ENCODE results near the gene NCOA3.

NCOA3 gene

GRCh38 chr20:47675190-47676142, 173.8 kb downstream of the NCOA3 start:
- Histone ChIP-seq H3K27me3 (replicated peaks; ENCODE audit: control insufficient read depth, insufficient read depth, low read length) (no peaks in the 10 kb centered on the region), H3K4me3 (replicated peaks; ENCODE audit: low read depth, low read length) (no peak overlapping the region), H3K36me3 (ENCODE audit: control insufficient read depth, insufficient read depth, low read length) (no peaks in the 10 kb centered on the region)
- DNase-seq (ENCODE audit: extremely low read depth, insufficient read length): no peak
- no peak for TF ChIP-seq CTCF (IDR thresholded peaks at IDR 0.05; ENCODE audit: insufficient read depth, low read length, poor library complexity, severe bottlenecking)

- H3K36me3 ChIP-seq (ENCODE audit: control insufficient read depth, insufficient read depth, low read length): no peaks in the 10 kb centered on the region
These were observed 174.6 kb downstream of the NCOA3 start for GRCh38 chr20:47676219-47676721.

GRCh38 chr20:47676912-47677634, 175.4 kb downstream of the NCOA3 start:
- Histone ChIP-seq H3K36me3 (ENCODE audit: control insufficient read depth, insufficient read depth, low read length) (no peaks in the 10 kb centered on the region), H3K4me3 (replicated peaks; ENCODE audit: low read depth, low read length) (no peak overlapping the region), H3K27me3 (replicated peaks; ENCODE audit: control insufficient read depth, insufficient read depth, low read length) (no peaks in the 10 kb centered on the region)
- DNase-seq (ENCODE audit: extremely low read depth, insufficient read length): no peak
- TF ChIP-seq CTCF (IDR thresholded peaks at IDR 0.05; ENCODE audit: insufficient read depth, low read length, poor library complexity, severe bottlenecking): no peak

More at GRCh38 chr20:47676219-47676721, 174.6 kb downstream of the NCOA3 start:
- no peak for DNase-seq (ENCODE audit: extremely low read depth, insufficient read length)
- no peak overlapping the region for H3K4me3 ChIP-seq (replicated peaks; ENCODE audit: low read depth, low read length)
- no peak for TF ChIP-seq CTCF (IDR thresholded peaks at IDR 0.05; ENCODE audit: insufficient read depth, low read length, poor library complexity, severe bottlenecking)
- H3K27me3 ChIP-seq (replicated peaks; ENCODE audit: control insufficient read depth, insufficient read depth, low read length): no peaks in the 10 kb centered on the region

GRCh38 chr20:47677635-47678453, 176.2 kb downstream of the NCOA3 start:
- no peak overlapping the region for H3K4me3 ChIP-seq (replicated peaks; ENCODE audit: low read depth, low read length)
- TF ChIP-seq CTCF (IDR thresholded peaks at IDR 0.05; ENCODE audit: insufficient read depth, low read length, poor library complexity, severe bottlenecking): peak; percentile 93
- no peaks in the 10 kb centered on the region for H3K27me3 ChIP-seq (replicated peaks; ENCODE audit: control insufficient read depth, insufficient read depth, low read length)
- no peaks in the 10 kb centered on the region for H3K36me3 ChIP-seq (ENCODE audit: control insufficient read depth, insufficient read depth, low read length)
- DNase-seq (ENCODE audit: extremely low read depth, insufficient read length): peak; percentile 73

GRCh38 chr20:47678536-47678935, 176.8 kb downstream of the NCOA3 start:
- no peaks in the 10 kb centered on the region for H3K36me3 ChIP-seq (ENCODE audit: control insufficient read depth, insufficient read depth, low read length)
- DNase-seq (ENCODE audit: extremely low read depth, insufficient read length): no peak
- no peak for TF ChIP-seq CTCF (IDR thresholded peaks at IDR 0.05; ENCODE audit: insufficient read depth, low read length, poor library complexity, severe bottlenecking)
- H3K4me3 ChIP-seq (replicated peaks; ENCODE audit: low read depth, low read length): no peak overlapping the region
- no peaks in the 10 kb centered on the region for H3K27me3 ChIP-seq (replicated peaks; ENCODE audit: control insufficient read depth, insufficient read depth, low read length)
